Measurements from ENCODE around the gene VCPKMT.
"Not testable (repeated sequence)": the region's sequence is repeated elsewhere in the genome, so short reads cannot be mapped to it uniquely, and the experiment has no call there.

The VCPKMT gene

DNA sequence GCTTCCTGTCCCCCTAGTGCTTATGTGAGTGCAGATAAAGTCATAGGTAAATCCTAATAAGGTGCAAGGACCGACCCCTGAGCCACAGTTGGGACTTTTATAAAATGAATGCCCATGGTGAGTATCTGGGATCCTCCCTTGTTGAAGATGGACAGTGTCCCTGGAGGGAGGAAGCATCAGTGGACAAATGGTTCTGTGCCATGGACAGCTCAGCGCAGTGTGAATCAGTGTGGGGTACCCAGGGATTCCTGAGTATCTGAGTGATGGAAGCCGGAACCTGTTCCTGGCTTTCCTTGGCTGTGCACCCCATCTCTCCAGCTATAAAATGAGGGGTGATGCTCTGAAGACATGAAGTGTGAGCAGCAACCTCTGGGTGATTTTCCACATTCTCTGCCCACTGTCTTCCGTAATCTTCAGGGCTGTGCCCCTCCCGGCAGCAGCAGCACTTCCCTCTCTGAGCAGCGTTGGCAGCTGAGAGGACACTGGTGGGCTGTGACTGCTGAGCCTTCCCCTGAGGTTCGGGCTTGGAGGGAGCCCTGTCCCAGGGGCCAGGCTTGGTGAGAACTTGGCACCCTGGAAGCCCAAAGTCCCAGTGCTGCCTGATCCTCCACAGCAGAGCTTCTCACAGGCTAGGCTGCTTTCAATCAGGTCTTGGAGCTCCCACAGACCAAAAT is 25.0 kb downstream of the VCPKMT start:
- no peak for DNase-seq

- no peak for DNase-seq
Observed at GRCh38 chr14:50089208-50089607, 27.2 kb downstream of the VCPKMT start.

- DNase-seq = no peak
Observed at GRCh38 chr14:50088731-50089130, 27.6 kb downstream of the VCPKMT start.

- no peak for DNase-seq
Observed at GRCh38 chr14:50088117-50088515, 28.3 kb downstream of the VCPKMT start.

DNA sequence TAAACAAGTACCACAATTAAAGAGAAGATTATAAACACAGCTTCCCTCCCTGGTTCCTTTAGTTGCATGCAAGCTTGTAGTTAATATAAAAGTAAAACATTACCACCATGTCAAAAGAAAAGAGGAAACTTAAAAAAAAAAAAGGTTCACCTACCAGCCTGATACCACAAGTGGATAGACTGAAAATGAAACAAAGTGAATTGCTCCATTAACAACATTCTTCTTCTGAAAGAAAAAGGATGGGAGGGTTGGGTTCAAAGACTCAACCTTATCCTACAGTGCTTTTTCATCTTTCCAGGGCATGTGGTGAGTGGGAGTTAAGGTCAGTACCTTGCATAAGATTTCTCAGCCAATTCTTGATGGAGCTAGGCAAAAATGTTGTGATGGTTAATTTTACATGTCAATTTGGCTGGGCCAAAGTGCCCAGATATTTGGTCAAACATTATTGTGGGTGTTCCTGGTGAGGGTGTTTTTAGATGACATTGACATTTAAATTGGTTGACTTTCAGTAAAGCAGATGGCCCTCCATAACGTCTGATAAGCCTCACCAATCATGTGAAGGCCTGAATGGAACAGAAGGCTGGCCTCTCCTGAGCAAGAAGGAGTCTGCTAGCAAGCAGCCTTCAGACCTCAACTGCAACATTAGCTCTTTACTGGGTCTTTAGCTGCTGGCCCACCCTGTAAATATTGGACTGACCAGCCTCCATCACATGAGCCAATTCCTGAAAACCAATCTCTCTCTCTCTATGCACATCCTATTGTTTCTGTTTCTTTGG is 28.8 kb downstream of the VCPKMT start:
- no peak for DNase-seq

- DNase-seq = no peak
Observed at GRCh38 chr14:50086321-50086711, 30.1 kb downstream of the VCPKMT start.

DNA sequence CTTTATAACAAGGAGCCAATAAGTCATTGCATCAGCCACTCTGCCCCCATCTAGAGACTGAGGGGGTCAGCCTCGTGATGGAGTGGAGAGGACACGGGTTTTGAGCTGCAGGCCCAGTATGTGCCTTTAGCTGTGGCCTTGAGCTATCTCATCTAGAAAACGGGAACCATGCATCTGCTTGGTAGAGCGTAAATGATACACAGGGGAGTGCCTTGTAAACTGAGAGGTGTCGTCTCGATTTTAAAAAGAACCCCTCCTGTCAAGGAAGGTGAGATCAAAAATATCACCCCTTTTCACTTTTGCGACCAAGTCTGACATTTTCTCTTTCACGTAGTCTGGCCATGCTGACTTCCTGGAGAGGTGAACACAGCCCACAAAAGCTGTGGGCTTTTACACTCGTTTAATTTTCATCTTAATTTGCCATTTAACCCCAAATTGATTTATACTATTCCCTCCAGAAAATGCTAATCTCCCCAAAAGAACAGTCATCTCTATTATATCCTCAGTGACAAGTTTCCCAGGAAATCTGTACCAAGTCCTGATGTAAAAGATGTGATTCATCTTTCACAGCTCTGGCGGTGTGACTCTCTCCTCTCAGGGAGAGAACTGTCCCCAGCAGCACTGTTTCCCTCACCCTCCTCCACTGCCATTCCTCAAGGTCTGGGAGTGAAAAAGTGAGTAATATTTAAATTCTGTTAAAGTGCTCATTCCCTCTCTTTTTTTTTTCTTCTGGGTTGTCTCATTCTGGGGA is 30.6 kb downstream of the VCPKMT start:
- DNase-seq = no peak

GRCh38 chr14:50084666-50085065 is 31.7 kb downstream of the VCPKMT start:
- no peak for DNase-seq

DNA sequence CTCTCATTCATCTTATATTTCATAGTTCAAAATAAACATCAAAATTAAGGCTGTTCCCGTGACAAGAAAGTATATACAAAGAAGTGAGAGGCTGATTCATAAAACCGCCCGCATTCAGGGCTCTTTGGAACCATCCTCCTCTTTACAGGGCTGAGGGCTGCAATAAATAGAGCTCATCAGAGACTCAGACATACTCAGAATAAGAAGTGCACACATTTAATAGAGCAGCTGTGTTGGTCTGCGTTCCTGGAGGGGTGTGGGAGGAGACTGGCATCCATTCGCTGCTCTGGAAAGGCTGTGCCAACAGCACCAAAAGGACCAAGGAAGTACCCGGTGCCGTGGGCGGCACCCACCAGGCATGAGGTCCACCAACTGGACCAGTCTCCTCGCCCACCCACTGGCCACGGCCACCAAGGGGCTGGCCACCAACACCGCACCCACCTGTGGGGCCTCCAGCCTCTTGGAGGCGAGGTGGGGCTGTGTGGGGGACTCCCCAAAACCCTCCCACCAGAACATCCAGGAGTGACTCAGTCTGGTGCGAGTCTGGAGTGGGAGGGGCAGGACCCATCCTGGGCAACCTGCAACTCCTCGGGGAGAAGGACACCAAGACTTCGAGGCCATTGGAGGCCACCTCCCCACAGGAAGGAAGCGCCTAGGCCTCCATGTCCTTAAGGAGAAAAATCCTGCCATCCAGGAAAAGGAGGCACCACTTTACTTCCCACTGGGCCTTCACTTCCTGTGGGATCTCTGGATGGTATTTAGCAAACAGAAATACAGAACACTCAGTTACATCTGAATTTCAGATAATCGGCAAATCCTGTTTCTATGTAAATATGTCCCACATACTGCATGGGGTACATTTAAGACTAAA is 32.7 kb downstream of the VCPKMT start:
- peak; percentile 40 to 50 for DNase-seq

- DNase-seq = peak; percentile 67 to 74
Observed at GRCh38 chr14:50082784-50083466, 33.4 kb downstream of the VCPKMT start.

DNA sequence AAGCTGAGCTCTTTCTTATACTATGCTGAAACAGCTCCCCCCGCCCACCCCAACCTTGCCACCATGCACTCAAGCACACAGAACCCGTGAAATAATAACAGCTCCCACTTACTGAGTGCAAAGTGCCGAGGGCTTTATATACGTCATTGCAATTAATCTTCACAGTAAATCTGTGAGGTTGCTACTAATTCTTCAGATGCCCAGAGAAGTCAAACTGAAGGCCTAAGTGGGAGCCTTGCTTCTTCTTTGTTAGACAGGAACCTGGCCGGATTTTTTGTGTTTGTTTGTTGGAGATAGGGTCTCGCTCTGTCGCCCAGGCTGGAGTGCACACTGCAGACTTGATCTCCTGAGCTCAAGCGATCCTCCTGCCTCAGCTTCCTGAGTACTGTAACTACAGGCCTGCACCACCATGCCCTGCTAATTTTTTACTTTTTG is 34.0 kb downstream of the VCPKMT start:
- DNase-seq = no peak

GRCh38 chr14:50079103-50079502 is 37.3 kb downstream of the VCPKMT start:
- not testable (repeated sequence) for DNase-seq

GRCh38 chr14:50073663-50074062 is 42.7 kb downstream of the VCPKMT start:
- not testable (repeated sequence) for DNase-seq

GRCh38 chr14:50072395-50072794 is 44.0 kb downstream of the VCPKMT start:
- DNase-seq = no peak

DNA sequence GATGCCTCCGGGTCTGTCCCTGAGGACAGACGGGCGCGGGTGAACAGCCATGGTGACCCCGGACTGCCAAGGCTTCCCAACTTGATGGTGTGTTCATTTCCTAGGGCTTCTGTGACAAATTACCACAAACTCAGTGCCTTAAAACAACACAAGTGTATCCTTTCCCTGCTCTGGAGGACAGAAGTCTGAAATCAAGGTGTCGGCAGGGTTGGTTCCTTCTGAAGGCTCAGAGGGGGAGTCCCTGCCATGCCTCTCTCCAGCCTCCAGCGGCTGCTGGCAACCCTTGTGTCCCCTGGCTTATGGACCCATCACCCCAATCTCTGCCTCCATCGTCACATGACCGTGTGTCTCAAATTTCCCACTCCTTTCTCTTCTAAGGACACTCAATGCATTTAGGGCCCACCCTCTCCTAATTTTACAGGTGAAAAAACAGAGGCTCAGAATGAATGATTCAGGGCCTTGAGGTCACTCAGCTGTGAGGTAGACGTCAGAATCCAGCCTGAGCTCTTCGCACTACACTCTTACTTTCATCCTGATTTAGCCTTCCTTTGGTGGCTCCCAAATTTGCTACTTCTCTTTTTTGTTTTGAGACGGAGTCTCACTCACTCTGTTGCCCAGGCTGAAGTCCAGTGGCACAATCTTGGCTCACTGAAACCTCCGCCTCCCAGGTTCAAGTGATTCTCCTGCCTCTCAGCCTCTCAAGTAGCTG is 45.4 kb downstream of the VCPKMT start:
- DNase-seq = no peak

DNA sequence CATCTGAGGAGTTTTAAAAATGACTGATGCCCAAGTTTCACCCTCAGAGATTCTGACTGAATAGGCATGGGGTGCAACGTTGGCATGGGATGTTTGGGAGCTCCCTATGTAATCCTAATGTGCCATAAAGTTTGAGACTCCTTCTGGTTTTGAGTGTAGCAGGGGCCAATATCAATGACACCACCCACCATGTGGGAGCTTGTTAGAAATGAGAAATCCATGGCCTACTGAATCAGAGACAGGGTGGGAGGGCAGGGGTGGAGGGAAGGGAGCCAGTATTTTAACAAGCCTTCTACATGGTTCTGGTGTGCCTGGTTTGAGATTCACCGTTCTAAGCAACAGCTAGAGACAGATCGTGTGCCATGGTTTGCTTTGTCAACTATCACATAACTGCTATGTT is 46.1 kb downstream of the VCPKMT start:
- no peak for DNase-seq

GRCh38 chr14:50069325-50069724 is 47.0 kb downstream of the VCPKMT start:
- DNase-seq = no peak

DNA sequence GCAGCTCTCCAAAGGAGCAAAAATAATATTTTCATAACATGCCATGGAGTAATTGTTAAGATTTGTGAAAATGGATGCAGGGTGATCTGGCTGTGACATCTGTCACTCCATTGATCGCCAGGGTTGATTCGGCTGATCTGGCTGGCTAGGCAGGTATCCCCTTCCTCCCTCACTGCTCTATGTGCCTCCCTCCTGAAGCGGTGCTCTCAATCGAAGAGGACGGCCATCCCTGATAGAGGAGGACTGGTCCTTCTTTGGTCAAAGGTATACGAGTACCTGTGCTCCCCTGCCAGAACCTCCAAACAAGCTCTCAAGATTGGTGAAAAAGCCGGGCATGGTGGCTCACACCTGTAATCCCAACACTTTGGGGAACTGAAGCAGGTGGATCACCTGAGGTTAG is 47.9 kb downstream of the VCPKMT start:
- no peak for DNase-seq

DNA sequence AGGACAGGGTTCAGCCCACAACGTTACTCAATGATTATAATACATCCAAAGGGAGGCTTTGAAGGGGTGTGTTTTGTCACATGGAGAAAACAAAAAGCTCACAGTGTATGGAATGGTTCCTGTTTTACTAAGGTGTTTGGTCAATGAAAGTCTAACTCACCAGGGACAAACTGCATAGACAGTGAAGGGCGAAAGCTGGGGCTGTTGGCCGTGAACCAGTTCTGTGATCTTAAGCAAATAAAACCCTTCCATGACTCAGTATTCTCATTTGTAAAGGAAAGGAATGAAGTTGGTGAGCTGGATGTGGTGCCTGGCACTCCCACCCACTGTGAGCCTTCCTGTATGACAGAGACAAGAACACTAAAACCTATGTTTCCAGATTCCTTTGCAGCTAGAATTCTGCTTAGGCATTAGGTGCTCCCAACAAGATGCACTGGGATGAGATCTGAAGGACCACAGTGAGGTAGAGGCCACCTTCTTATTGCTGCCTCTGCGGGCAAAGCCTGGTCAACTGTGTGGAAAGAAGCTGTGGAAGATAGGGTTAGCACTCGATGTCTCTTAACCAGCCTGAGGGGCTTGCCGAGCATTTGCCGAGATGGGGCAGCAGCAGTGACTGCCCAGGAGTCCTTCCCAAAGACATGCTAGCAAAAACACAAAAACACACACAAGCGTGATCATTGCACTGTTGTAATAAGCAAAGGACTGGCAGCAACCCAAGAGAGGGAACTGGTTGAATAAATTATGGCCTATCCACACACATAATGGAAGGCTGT is 48.5 kb downstream of the VCPKMT start:
- DNase-seq = no peak

- no peak for DNase-seq
Observed at GRCh38 chr14:50065583-50065982, 50.8 kb downstream of the VCPKMT start.

DNA sequence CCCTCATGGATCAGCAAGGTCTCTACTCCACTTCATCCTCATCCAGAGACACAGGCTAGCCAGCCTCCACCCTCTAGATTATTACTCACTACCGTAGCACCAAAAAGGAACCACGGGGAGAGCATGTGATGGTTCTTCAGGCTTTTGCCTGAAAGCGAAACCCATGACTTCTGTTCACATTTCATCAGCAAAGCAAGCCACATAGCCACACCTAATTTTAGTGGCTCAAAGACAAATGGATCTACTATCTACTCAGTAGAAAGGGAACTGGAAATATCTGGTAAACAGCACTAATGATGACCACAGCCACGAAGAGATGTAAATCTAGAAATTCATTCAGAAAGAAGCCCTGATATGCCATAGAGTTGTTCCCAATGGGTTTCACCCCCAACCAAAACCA is 51.4 kb downstream of the VCPKMT start:
- DNase-seq = no peak
